ENCODE data around the gene MYLK.

MYLK gene

GRCh38 chr3:123871946-123872345, 12.2 kb downstream of the MYLK start:
- DNase-seq: peak; percentile 76

GRCh38 chr3:123870033-123870432, 14.1 kb downstream of the MYLK start:
- no peak for DNase-seq

GRCh38 chr3:123869165-123869564, 15.0 kb downstream of the MYLK start:
- DNase-seq: no peak

GRCh38 chr3:123864706-123865105, 19.4 kb downstream of the MYLK start:
- DNase-seq: no peak

- DNase-seq: no peak
Measured at GRCh38 chr3:123862152-123862551, 22.0 kb downstream of the MYLK start.

- DNase-seq: no peak
Measured at GRCh38 chr3:123861081-123861836, 22.9 kb downstream of the MYLK start.

GRCh38 chr3:123859177-123859576, 25.0 kb downstream of the MYLK start:
- no peak for DNase-seq

GRCh38 chr3:123854905-123855304, 29.2 kb downstream of the MYLK start:
- no peak for DNase-seq

- DNase-seq: no peak
Measured at GRCh38 chr3:123853686-123854372, 30.3 kb downstream of the MYLK start.

- DNase-seq: no peak
Measured at GRCh38 chr3:123847209-123847608, 36.9 kb downstream of the MYLK start.

GRCh38 chr3:123843668-123844067, 40.5 kb downstream of the MYLK start:
- no peak for DNase-seq

- no peak for DNase-seq
Measured at GRCh38 chr3:123842711-123843110, 41.4 kb downstream of the MYLK start.

GRCh38 chr3:123841476-123842238, 42.5 kb downstream of the MYLK start:
- no peak for DNase-seq

GRCh38 chr3:123840961-123841360, 43.2 kb downstream of the MYLK start:
- no peak for DNase-seq

- DNase-seq: no peak
Measured at GRCh38 chr3:123837858-123838257, 46.3 kb downstream of the MYLK start.

GRCh38 chr3:123834631-123835030, 49.5 kb downstream of the MYLK start:
- no peak for DNase-seq

- DNase-seq: no peak
Measured at GRCh38 chr3:123833398-123833785, 50.7 kb downstream of the MYLK start.

GRCh38 chr3:123832692-123833397, 51.3 kb downstream of the MYLK start:
- no peak for DNase-seq

- DNase-seq: no peak
Measured at GRCh38 chr3:123831420-123831819, 52.7 kb downstream of the MYLK start.

- no peak for DNase-seq
Measured at GRCh38 chr3:123821920-123822319, 62.2 kb downstream of the MYLK start.

GRCh38 chr3:123819949-123820348, 64.2 kb downstream of the MYLK start:
- no peak for DNase-seq

GRCh38 chr3:123818921-123819429, 65.2 kb downstream of the MYLK start:
- DNase-seq: no peak

GRCh38 chr3:123818324-123818920, 65.7 kb downstream of the MYLK start:
- no peak for DNase-seq

All from NCI-H1092 treated with DMSO at 0.1 percent for 48 hours (cell line).